Neural progenitor cell (in vitro differentiated cells): ENCODE measurements around the gene MMP17.

ENCODE experiments used
- CTCF ChIP-seq: fragments of 200-600 bp; sonication (generic); IDR thresholded peaks from 2 replicates; pipeline ENCODE4 v1.5.1; 2017; ENCODE audit warnings: antibody characterized with exemption, mild to moderate bottlenecking
- EZH2 ChIP-seq: fragments of 200-600 bp; sonication (generic); IDR thresholded peaks from 2 replicates; pipeline ENCODE4 v1.6.1; 2017; ENCODE audit warnings: antibody characterized with exemption, mild to moderate bottlenecking, moderate library complexity

- TF ChIP-seq CTCF (no peak), EZH2 (no peak)
These were observed 13.1 kb upstream of the MMP17 start for GRCh38 chr12:131815131-131815530.
